GM08714 (cell line): ENCODE data around the gene CRP.

Experiments used
- H3K4me3 ChIP-seq: fragments of 200-500 bp; sonication (Bioruptor generic); 2 replicates; pipeline ENCODE4 v1.5.1; 2014; ENCODE audit warnings: mild to moderate bottlenecking, low read length, inconsistent platforms
- ZNF274 ChIP-seq: IDR thresholded peaks from 2 replicates; pipeline ENCODE4 v1.6.1; 2012; ENCODE audit warnings: mild to moderate bottlenecking, low read depth, low read length

Gene CRP

GRCh38 chr1:159668739-159669138 lies 45.6 kb downstream of the CRP start:
- no peak for TF ChIP-seq ZNF274

GRCh38 chr1:159664247-159664646 lies 50.1 kb downstream of the CRP start:
- no peak overlapping the region for H3K4me3 ChIP-seq
- TF ChIP-seq ZNF274, result no peak

More at GRCh38 chr1:159668739-159669138, 45.6 kb downstream of the CRP start:
- no peak overlapping the region for H3K4me3 ChIP-seq

DNA sequence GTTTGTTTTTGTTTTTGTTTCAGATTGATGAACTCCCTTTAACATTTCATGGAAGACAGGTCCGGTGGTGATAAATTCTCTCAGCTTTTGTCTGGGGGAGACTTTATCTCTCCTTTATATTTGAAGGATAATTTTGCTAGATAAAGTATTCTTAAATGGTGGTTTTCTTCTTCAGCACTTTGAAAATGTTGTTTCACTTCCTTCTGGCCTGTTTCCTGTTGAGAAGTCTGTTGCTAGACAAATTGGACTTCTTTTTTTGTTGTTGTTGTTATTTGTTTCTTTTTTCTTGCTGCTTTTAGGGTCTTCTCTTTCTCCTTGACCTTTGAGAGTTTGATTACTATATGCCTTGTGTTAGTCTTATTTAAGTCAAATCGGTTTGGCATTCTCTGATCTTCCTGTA lies 50.8 kb downstream of the CRP start:
- TF ChIP-seq ZNF274, result no peak
- H3K4me3 ChIP-seq, result no peak overlapping the region
